K562 (cell line): Measurements from ENCODE around the gene ZNF627. TPM values are rescaled to one million over a fixed set of nuclear protein-coding genes. Genes with fewer than 3 reads are reported as not detected.

Experiments used
- BRCA1 ChIP-seq, 2 experiments: fragments of 450-650 bp in 1 of 2; sonication (generic) in 1 of 2; formaldehyde crosslinking in 1 of 2; IDR thresholded peaks; 2 replicates each; pipeline versions ENCODE4 v1.5.0 to v1.6.1; 2017 to 2020; ENCODE audit warnings: mild to moderate bottlenecking in 1 of 2, missing genetic modification reagents in 1 of 2
- CBFA2T2 ChIP-seq: fragments of 450-650 bp; conservative IDR thresholded peaks from 2 replicates; pipeline ENCODE4 v1.6.1; 2017; ENCODE audit warnings: mild to moderate bottlenecking
- CBFB ChIP-seq: sonication (generic); formaldehyde crosslinking; IDR thresholded peaks from 2 replicates; pipeline ENCODE4 v1.4.0; 2020; ENCODE audit warnings: mild to moderate bottlenecking, missing genetic modification reagents
- CHD1 ChIP-seq: fragments of 200-600 bp; sonication (generic); IDR thresholded peaks from one replicate; pipeline ENCODE4 v1.6.1; 2012; ENCODE audit warnings: mild to moderate bottlenecking, moderate library complexity, low read length, inconsistent platforms
- CHD2 ChIP-seq: IDR thresholded peaks from 2 replicates; pipeline ENCODE4 v1.6.1; 2011; ENCODE audit warnings: low read depth, low read length
- CREBBP ChIP-seq: IDR thresholded peaks from one replicate; pipeline ENCODE4 v1.6.1; 2012; ENCODE audit warnings: low read depth, mild to moderate bottlenecking, control low read depth, inconsistent platforms, low read length
- DMBX1 ChIP-seq: fragments of 250-450 bp; sonication (Bioruptor Pico); IDR thresholded peaks from 2 replicates; pipeline ENCODE4 v1.8.0; 2022; ENCODE audit warnings: inconsistent platforms, mild to moderate bottlenecking, moderate library complexity, borderline replicate concordance
- HDAC2 ChIP-seq: fragments of 450-650 bp; IDR thresholded peaks from 2 replicates; pipeline ENCODE4 v1.6.1; 2016; ENCODE audit warnings: mild to moderate bottlenecking
- HEY1 ChIP-seq: fragments of 250-450 bp; sonication (Bioruptor Pico); IDR thresholded peaks from 2 replicates; pipeline ENCODE4 v1.5.0; 2020; ENCODE audit warnings: mild to moderate bottlenecking, moderate library complexity, borderline replicate concordance
- HMGN3 ChIP-seq: IDR thresholded peaks from 2 replicates; pipeline ENCODE4 v1.6.1; 2011; ENCODE audit warnings: borderline replicate concordance, low read depth, mild to moderate bottlenecking, mixed read lengths, low read length; ENCODE audit not compliant: insufficient read length; ENCODE audit errors: extremely low read depth
- HOMEZ ChIP-seq: fragments of 250-450 bp; sonication (Bioruptor Pico); IDR thresholded peaks from 2 replicates; pipeline ENCODE4 v1.4.0; 2020; ENCODE audit warnings: mild to moderate bottlenecking, moderate library complexity
- HOXB6 ChIP-seq: fragments of 250-450 bp; sonication (Bioruptor Pico); IDR thresholded peaks from 2 replicates; pipeline ENCODE4 v1.5.1; 2022; ENCODE audit warnings: mild to moderate bottlenecking, borderline replicate concordance
- KDM1A ChIP-seq, 2 experiments: fragments of 450-650 bp; IDR thresholded peaks; 2 replicates each; pipeline ENCODE4 v1.6.1; 2016; ENCODE audit warnings: mild to moderate bottlenecking in 2 of 2
- KHSRP ChIP-seq: fragments of 450-650 bp; IDR thresholded peaks from 2 replicates; pipeline ENCODE4 v1.6.1; 2017
- LEF1 ChIP-seq: fragments of 450-650 bp; IDR thresholded peaks from 2 replicates; pipeline ENCODE4 v1.6.1; 2016; ENCODE audit warnings: mild to moderate bottlenecking
- MTA1 ChIP-seq: fragments of 450-650 bp; IDR thresholded peaks from 2 replicates; pipeline ENCODE4 v1.6.1; 2017; ENCODE audit warnings: borderline replicate concordance
- NCOR1 ChIP-seq: fragments of 450-650 bp; IDR thresholded peaks from 2 replicates; pipeline ENCODE4 v1.6.1; 2016; ENCODE audit warnings: mild to moderate bottlenecking, moderate library complexity
- SIRT6 ChIP-seq: IDR thresholded peaks from one replicate; pipeline ENCODE4 v1.6.1; 2012; ENCODE audit warnings: low read depth, mild to moderate bottlenecking, control low read depth, inconsistent platforms, low read length, moderate library complexity
- SLC30A9 ChIP-seq: fragments of 250-450 bp; sonication (Bioruptor Pico); IDR thresholded peaks from 2 replicates; pipeline ENCODE4 v1.8.0; 2022; ENCODE audit warnings: mild to moderate bottlenecking, moderate library complexity
- SREBF1 ChIP-seq: fragments of 150-350 bp; IDR thresholded peaks from 2 replicates; pipeline ENCODE4 v1.6.1; 2014; ENCODE audit warnings: antibody characterized with exemption, low read depth, low read length, borderline replicate concordance
- STAG1 ChIP-seq: sonication (generic); formaldehyde crosslinking; IDR thresholded peaks from 2 replicates; pipeline ENCODE4 v1.5.0; 2020; ENCODE audit warnings: missing genetic modification reagents, borderline replicate concordance
- TRIM28 ChIP-seq: fragments of 450-650 bp; IDR thresholded peaks from 2 replicates; pipeline ENCODE4 v1.6.1; 2017
- XRCC4 ChIP-seq: IDR thresholded peaks from one replicate; pipeline ENCODE4 v1.6.1; 2011; ENCODE audit not compliant: insufficient read depth, insufficient read length; ENCODE audit errors: extremely low read depth
- ZBTB12 ChIP-seq: fragments of 250-450 bp; sonication (Bioruptor Pico); IDR thresholded peaks from 2 replicates; pipeline ENCODE4 v1.4.0; 2020
- ZFX ChIP-seq: sonication (generic); formaldehyde crosslinking; IDR thresholded peaks from 2 replicates; pipeline ENCODE4 v1.8.0; 2022; ENCODE audit warnings: mild to moderate bottlenecking, missing genetic modification reagents, moderate library complexity
- polyA plus RNA-seq, 8 experiments: library from polyadenylated mRNA; depleted of rRNA in 4 of 8; stranded (reverse) in 5 of 8; unstranded in 3 of 8; fragments of >200 nt; fragmentation: Nextera tagmentation in 2 of 8; fragmentation: Illumina TruSeq in 1 of 8; extraction: Ambion mirVana in 2 of 8; extraction: Trizol in 1 of 8; gene quantifications; 2 replicates each; pipeline versions ENCODE4 v1.2.1 to v1.2.3, GENCODE V29; 2011 to 2014; ENCODE audit warnings: inconsistent platforms in 1 of 8, missing spikeins in 1 of 8
- total RNA-seq, 7 experiments: library from RNA; depleted of rRNA in 6 of 7; stranded (reverse); fragments of >200 nt in 6 of 7; fragmentation: Illumina TruSeq in 2 of 7; extraction: Trizol in 2 of 7; gene quantifications; 2 replicates each; pipeline versions ENCODE4 v1.2.1 to v1.2.3, GENCODE V29; 2011 to 2021; ENCODE audit warnings: low replicate concordance in 1 of 7

The ZNF627 gene
- total and polyA plus RNA-seq, 9 of the 15 experiments (the other 6 are each of a cell fraction or from before 2014, with no cell fraction given) = 6.4 to 19.9 (median 10.6) TPM

GRCh38 chr19:11578258-11579142 is 18.8 kb upstream of the ZNF627 start (continued):
- TF ChIP-seq CBFB (CRISPR knock-in tag) (0 out of 2 replicates have a peak, but pooled peaks have one; percentile 20), HOXB6 (CRISPR knock-in tag) (no peak), KDM1A (IDR thresholded peaks at IDR 0.05) (peak; percentile 74 to 87), KHSRP (no peak), SREBF1 (no peak), CHD1 (peak; percentile 17), ZFX (CRISPR knock-in tag) (peak; percentile 62), CHD2 (0 out of 2 replicates have a peak, but pooled peaks have one; percentile 38), CREBBP (no peak), TRIM28 (0 out of 2 replicates have a peak, but pooled peaks have one; percentile 25), HEY1 (CRISPR knock-in tag) (no peak), HMGN3 (peak; percentile 89), SIRT6 (no peak), CBFA2T2 (peak; percentile 90), NCOR1 (peak; percentile 88), MTA1 (0 out of 2 replicates have a peak, but pooled peaks have one; percentile 38), SLC30A9 (CRISPR knock-in tag) (no peak), LEF1 (peak; percentile 80; the same call in 1 of the 2 replicates), XRCC4 (no peak), STAG1 (CRISPR knock-in tag) (no peak), BRCA1 (IDR thresholded peaks at IDR 0.05) (no peak), BRCA1 (CRISPR knock-in tag; IDR thresholded peaks at IDR 0.05) (no peak), HOMEZ (CRISPR knock-in tag) (no peak), HDAC2 (0 out of 2 replicates have a peak, but pooled peaks have one; percentile 17), DMBX1 (peak; percentile 41; the same call in 1 of the 2 replicates), ZBTB12 (CRISPR knock-in tag) (peak; percentile 29; the same call in 1 of the 2 replicates)
